Activated CD4-positive, alpha-beta T cell treated with anti-CD3 and anti-CD28 coated beads, Interleukin-2, amount 10 ng/mL, durations not matched to agents 7 days and 5 days (primary cell): ENCODE results near the gene PSMD6. TPM values are rescaled to one million over a fixed set of nuclear protein-coding genes. Genes with fewer than 3 reads are reported as not detected.
A peak's percentile ranks its signal among the peaks of the same experiment; 100 is the strongest.

Experiments
- CTCF ChIA-PET: fragments of 350-600 bp; sonication (Branson Sonifier 250); formaldehyde crosslinking; loops from one replicate; lab custom pipeline; 2021; ENCODE audit warnings: antibody characterized with exemption; lab: Charles Lee
- POLR2A ChIA-PET: fragments of 350-600 bp; sonication (Branson Sonifier 250); formaldehyde crosslinking; loops from one replicate; lab custom pipeline; 2021; ENCODE audit warnings: antibody characterized with exemption; lab: Charles Lee
- DNase-seq: peaks from one replicate; pipeline ENCODE4 v3.0.0-alpha.2; 2020
- H3K27ac Mint-ChIP-seq: one replicate; pipeline ENCODE4 v1.8.0; 2021; ENCODE audit warnings: mild to moderate bottlenecking, moderate library complexity, mixed read lengths
- H3K27me3 Mint-ChIP-seq: one replicate; pipeline ENCODE4 v1.8.0; 2021; ENCODE audit warnings: mixed read lengths
- H3K36me3 Mint-ChIP-seq: one replicate; pipeline ENCODE4 v1.8.0; 2021; ENCODE audit warnings: low read depth, mixed read lengths
- H3K4me1 Mint-ChIP-seq: one replicate; pipeline ENCODE4 v1.8.0; 2021; ENCODE audit warnings: mixed read lengths
- H3K4me3 Mint-ChIP-seq: one replicate; pipeline ENCODE4 v1.8.0; 2021; ENCODE audit warnings: mild to moderate bottlenecking, moderate library complexity, mixed read lengths
- H3K9me3 Mint-ChIP-seq: one replicate; pipeline ENCODE4 v1.8.0; 2021; ENCODE audit warnings: mixed read lengths
- total RNA-seq, 2 experiments: library from RNA; stranded (reverse); gene quantifications; one replicate each; pipeline ENCODE4 v1.2.3, GENCODE V29; 2021

PSMD6 gene
- 10 to 100 TPM; 73.4 to 75.0 TPM for total RNA-seq

GRCh38 chr3:64023187-64023860, at the start of gene PSMD6:
Gene PSMD6 (minus strand): TSS chr3:64023494. CDS start chr3:64023419, 75 bp downstream.
- Mint-ChIP-seq H3K27ac (peak within 1 kb of the TSS; percentile 92), H3K36me3 (peaks cover 23% of the 10 kb centered on the region), H3K27me3 (peaks cover 20% of the 10 kb centered on the region), H3K4me3 (peak within 1 kb of the TSS; percentile 84), H3K4me1 (peaks cover 32% of the 10 kb centered on the region), H3K9me3 (no peaks in the 10 kb centered on the region)
- POLR2A ChIA-PET: no interaction called here
- peak; percentile 90 for DNase-seq
- CTCF ChIA-PET: interaction anchor here (0.6 to 3.0 kb wide), 20 partner anchors 9 to 1573 kb away, joined by 3 to 25 read pairs (median 4); no protein-coding TSS in a partner anchor

DNA sequence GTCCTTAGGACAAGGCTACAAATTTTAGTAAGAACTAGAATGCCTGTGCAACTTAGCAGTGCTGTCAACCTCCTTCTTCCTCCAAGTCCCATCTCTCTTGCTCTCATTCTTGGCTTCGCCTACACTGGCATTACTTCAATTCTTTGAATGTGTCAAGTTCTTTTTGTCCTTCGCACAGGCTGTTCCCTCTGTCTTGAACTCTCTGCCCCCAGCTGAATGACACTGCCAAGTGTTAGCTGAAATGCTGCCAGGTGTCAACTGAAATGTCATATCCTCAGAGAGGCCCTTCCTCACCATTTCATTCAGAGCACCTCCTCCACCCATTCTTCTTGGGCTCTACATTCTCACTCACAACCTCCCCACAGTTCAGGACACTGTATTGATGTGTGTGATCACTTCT, 48.8 kb upstream of the PSMD6 start:
- Mint-ChIP-seq H3K9me3 (no peaks in the 10 kb centered on the region), H3K4me3 (no peak overlapping the region), H3K27ac (no peak overlapping the region), H3K4me1 (no peaks in the 10 kb centered on the region), H3K27me3 (peaks cover 21% of the 10 kb centered on the region), H3K36me3 (no peaks in the 10 kb centered on the region)
- POLR2A ChIA-PET: no interaction called here
- DNase-seq: no peak
- CTCF ChIA-PET: no interaction called here

GRCh38 chr3:64070704-64071103, 47.4 kb upstream of the PSMD6 start:
- CTCF ChIA-PET: no interaction called here
- POLR2A ChIA-PET: no interaction called here
- no peak overlapping the region for H3K27ac Mint-ChIP-seq
- peaks cover 21% of the 10 kb centered on the region for H3K27me3 Mint-ChIP-seq
- H3K4me1 Mint-ChIP-seq: no peaks in the 10 kb centered on the region
- H3K4me3 Mint-ChIP-seq: no peak overlapping the region
- H3K36me3 Mint-ChIP-seq: no peaks in the 10 kb centered on the region
- no peak for DNase-seq
- no peaks in the 10 kb centered on the region for H3K9me3 Mint-ChIP-seq

GRCh38 chr3:64067506-64068346, 44.4 kb upstream of the PSMD6 start:
- ChIA-PET CTCF (no interaction called here), POLR2A (no interaction called here)
- no peak overlapping the region for H3K4me3 Mint-ChIP-seq
- H3K4me1 Mint-ChIP-seq: no peaks in the 10 kb centered on the region
- H3K36me3 Mint-ChIP-seq: no peaks in the 10 kb centered on the region
- H3K27me3 Mint-ChIP-seq: peaks cover 23% of the 10 kb centered on the region
- no peaks in the 10 kb centered on the region for H3K9me3 Mint-ChIP-seq
- DNase-seq: no peak
- no peak overlapping the region for H3K27ac Mint-ChIP-seq

- Mint-ChIP-seq H3K4me3 (no peak overlapping the region), H3K27ac (no peak overlapping the region), H3K36me3 (no peaks in the 10 kb centered on the region), H3K4me1 (no peaks in the 10 kb centered on the region), H3K9me3 (no peaks in the 10 kb centered on the region), H3K27me3 (peaks cover 15% of the 10 kb centered on the region)
- no peak for DNase-seq
- CTCF ChIA-PET: no interaction called here
- POLR2A ChIA-PET: no interaction called here
Measured at GRCh38 chr3:64064804-64065203, 41.5 kb upstream of the PSMD6 start.

GRCh38 chr3:64063983-64064438, 40.7 kb upstream of the PSMD6 start:
- H3K9me3 Mint-ChIP-seq: no peaks in the 10 kb centered on the region
- H3K27ac Mint-ChIP-seq: no peak overlapping the region
- no peaks in the 10 kb centered on the region for H3K4me1 Mint-ChIP-seq
- no peaks in the 10 kb centered on the region for H3K36me3 Mint-ChIP-seq
- POLR2A ChIA-PET: no interaction called here
- DNase-seq: no peak
- H3K27me3 Mint-ChIP-seq: peaks cover 14% of the 10 kb centered on the region
- H3K4me3 Mint-ChIP-seq: no peak overlapping the region
- CTCF ChIA-PET: no interaction called here

DNA sequence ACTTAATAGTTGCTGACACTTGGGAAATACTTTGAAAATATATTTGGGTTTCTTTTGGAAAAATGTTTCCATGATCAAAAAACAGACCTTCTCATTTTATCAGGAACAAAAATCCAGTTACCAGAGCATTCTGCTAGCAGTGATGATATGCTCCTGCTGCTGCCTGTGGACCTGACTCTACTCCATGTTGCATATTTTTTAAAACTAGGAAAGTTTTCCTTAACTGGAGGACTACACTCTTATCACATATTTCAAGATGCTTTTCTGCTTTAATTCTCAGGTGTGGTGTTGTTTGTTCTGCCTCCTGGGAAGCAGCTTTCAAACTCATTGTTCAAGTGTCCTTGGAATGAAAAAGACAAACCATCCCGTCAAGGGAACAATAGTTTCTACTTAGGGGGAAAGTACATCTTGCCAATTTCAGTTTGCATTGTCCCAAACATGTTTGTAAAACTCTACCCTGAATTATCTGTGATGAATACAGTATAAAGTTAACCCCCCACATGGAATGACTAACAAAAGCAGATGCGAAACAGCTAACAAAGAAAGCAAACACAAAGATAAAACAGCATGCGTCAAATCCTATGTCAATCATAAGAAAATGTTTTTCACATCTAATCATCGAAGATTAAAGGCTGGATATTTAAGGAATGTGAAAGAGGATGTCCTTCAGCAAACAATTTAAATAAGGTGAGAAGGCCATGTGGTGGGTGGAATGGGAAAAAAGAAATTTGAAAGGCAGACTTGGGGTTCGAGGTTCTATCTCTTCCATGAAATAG, 40.1 kb upstream of the PSMD6 start:
- CTCF ChIA-PET: interaction anchor here (0.6 to 0.8 kb wide), 2 partner anchors 13 to 1523 kb away, joined by 3 to 5 read pairs; no protein-coding TSS in a partner anchor
- Mint-ChIP-seq H3K9me3 (no peaks in the 10 kb centered on the region), H3K4me1 (no peaks in the 10 kb centered on the region), H3K4me3 (no peak overlapping the region), H3K36me3 (no peaks in the 10 kb centered on the region), H3K27ac (no peak overlapping the region), H3K27me3 (peaks cover 14% of the 10 kb centered on the region)
- POLR2A ChIA-PET: no interaction called here
- DNase-seq: no peak

- H3K9me3 Mint-ChIP-seq: no peaks in the 10 kb centered on the region
- no peaks in the 10 kb centered on the region for H3K4me1 Mint-ChIP-seq
- CTCF ChIA-PET: no interaction called here
- POLR2A ChIA-PET: no interaction called here
- H3K36me3 Mint-ChIP-seq: no peaks in the 10 kb centered on the region
- DNase-seq: no peak
- H3K4me3 Mint-ChIP-seq: no peak overlapping the region
- H3K27me3 Mint-ChIP-seq: peaks cover 14% of the 10 kb centered on the region
- no peak overlapping the region for H3K27ac Mint-ChIP-seq
Measured at GRCh38 chr3:64061628-64062027, 38.3 kb upstream of the PSMD6 start.

- DNase-seq: no peak
- Mint-ChIP-seq H3K4me1 (no peaks in the 10 kb centered on the region), H3K4me3 (no peak overlapping the region), H3K27ac (no peak overlapping the region), H3K9me3 (no peaks in the 10 kb centered on the region), H3K27me3 (peaks cover 14% of the 10 kb centered on the region), H3K36me3 (no peaks in the 10 kb centered on the region)
- POLR2A ChIA-PET: no interaction called here
- CTCF ChIA-PET: no interaction called here
Measured at GRCh38 chr3:64059484-64060175, 36.3 kb upstream of the PSMD6 start.

GRCh38 chr3:64058566-64058965, 35.3 kb upstream of the PSMD6 start:
- Mint-ChIP-seq H3K27ac (no peak overlapping the region), H3K4me1 (no peaks in the 10 kb centered on the region), H3K4me3 (no peak overlapping the region), H3K27me3 (peaks cover 12% of the 10 kb centered on the region), H3K36me3 (no peaks in the 10 kb centered on the region), H3K9me3 (no peaks in the 10 kb centered on the region)
- DNase-seq: no peak
- ChIA-PET POLR2A (no interaction called here), CTCF (no interaction called here)

- no peaks in the 10 kb centered on the region for H3K9me3 Mint-ChIP-seq
- no peaks in the 10 kb centered on the region for H3K36me3 Mint-ChIP-seq
- H3K27me3 Mint-ChIP-seq: peaks cover 12% of the 10 kb centered on the region
- no peak for DNase-seq
- POLR2A ChIA-PET: no interaction called here
- no peaks in the 10 kb centered on the region for H3K4me1 Mint-ChIP-seq
- H3K27ac Mint-ChIP-seq: no peak overlapping the region
- CTCF ChIA-PET: no interaction called here
- H3K4me3 Mint-ChIP-seq: no peak overlapping the region
Measured at GRCh38 chr3:64057231-64057630, 33.9 kb upstream of the PSMD6 start.

- no peak overlapping the region for H3K27ac Mint-ChIP-seq
- no peaks in the 10 kb centered on the region for H3K4me1 Mint-ChIP-seq
- H3K4me3 Mint-ChIP-seq: no peak overlapping the region
- no peaks in the 10 kb centered on the region for H3K36me3 Mint-ChIP-seq
- no peaks in the 10 kb centered on the region for H3K9me3 Mint-ChIP-seq
- ChIA-PET CTCF (no interaction called here), POLR2A (no interaction called here)
- no peak for DNase-seq
- H3K27me3 Mint-ChIP-seq: peaks cover 12% of the 10 kb centered on the region
Measured at GRCh38 chr3:64056606-64057180, 33.4 kb upstream of the PSMD6 start.
